ENCODE data around the gene HOXB5.

HOXB5 gene

DNA sequence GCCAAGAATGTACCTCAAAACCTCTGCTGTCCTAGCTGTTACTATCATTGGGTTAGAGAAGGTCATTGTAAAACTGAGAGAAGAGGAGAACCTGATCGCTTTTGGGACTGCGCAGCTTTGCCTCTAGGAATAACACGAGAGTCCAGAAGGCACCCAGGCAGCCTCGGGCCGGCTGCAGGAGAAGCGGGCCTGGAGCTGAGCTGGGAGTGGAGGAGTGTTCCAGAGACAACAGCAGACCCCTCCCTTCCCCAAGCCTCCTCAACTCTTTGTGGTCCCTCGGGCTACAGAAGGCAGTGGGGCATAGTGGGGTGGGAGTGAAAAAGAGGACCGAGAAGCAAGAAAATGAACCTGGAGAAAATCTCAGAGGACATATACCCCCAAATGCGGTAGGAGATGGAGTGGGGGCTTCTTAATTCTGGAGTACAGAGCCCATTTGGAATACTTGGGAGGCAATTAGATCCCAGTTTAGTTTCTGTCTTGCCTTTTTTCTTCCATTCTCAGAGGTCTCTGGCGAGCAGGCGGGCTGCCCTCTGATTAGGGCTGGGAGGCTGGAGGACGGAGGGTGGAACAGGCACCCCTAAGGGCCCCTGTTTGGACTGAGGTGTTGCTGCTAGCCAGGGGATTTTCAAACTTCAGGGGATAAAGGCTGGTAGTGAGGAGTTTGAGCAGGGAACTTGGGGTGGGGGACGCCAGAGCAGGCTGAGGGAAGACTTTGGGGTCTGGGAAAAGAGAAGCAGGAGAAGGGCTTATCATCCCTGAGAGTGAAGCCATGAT, 35.3 kb downstream of the HOXB5 start:
- no peak overlapping the region for H4K8ac ChIP-seq (ENCODE audit: low read depth, low read length)
- H2AK5ac ChIP-seq (ENCODE audit: low read depth, low read length) = no peak overlapping the region
- no peak for DNase-seq (ENCODE audit: low spot score)
- WGBS, 2 donors (ENCODE audit: extremely low coverage in 2 of 2, insufficient read length in 2 of 2, insufficient replicate concordance in 1 of 2) = no CpG with 5 or more reads among the region's 13 CpGs
- no peak overlapping the region for H3K4me3 ChIP-seq (ENCODE audit: low read length in 2 of 2)
- no peak overlapping the region for H3K27ac ChIP-seq (replicated peaks; ENCODE audit: low read length)
- H2BK15ac ChIP-seq (ENCODE audit: low read length) = no peak overlapping the region
- H3K4ac ChIP-seq (ENCODE audit: low read length) = no peak overlapping the region
- peaks cover 65 to 98% (median 97%) of the 10 kb centered on the region in 3 experiments for H3K27me3 ChIP-seq (ENCODE audit: control insufficient read depth in 3 of 3, insufficient read depth in 3 of 3, low read depth in 1 of 3, low read length in 3 of 3)
- no peak overlapping the region for H3K23ac ChIP-seq (ENCODE audit: low read depth, low read length, poor library complexity)
- H3K18ac ChIP-seq (ENCODE audit: low read length) = no peak overlapping the region
- H3K79me1 ChIP-seq (ENCODE audit: low read depth, low read length) = peaks cover 2% of the 10 kb centered on the region
- no peaks in the 10 kb centered on the region for H3K9me3 ChIP-seq (replicated peaks in 1 of 2; ENCODE audit: control insufficient read depth in 2 of 2, insufficient read depth in 1 of 2, low read depth in 1 of 2, low read length in 2 of 2)
- H3K9ac ChIP-seq (ENCODE audit: low read depth, low read length, poor library complexity) = no peak overlapping the region
- H3K4me2 ChIP-seq (ENCODE audit: insufficient read depth, low read length, poor library complexity, severe bottlenecking) = no peak overlapping the region
- no peaks in the 10 kb centered on the region for H3K4me1 ChIP-seq (ENCODE audit: control insufficient read depth in 2 of 2, insufficient read depth in 1 of 2, low read depth in 1 of 2, low read length in 2 of 2)
- no peaks in the 10 kb centered on the region for H3K36me3 ChIP-seq (replicated peaks in 1 of 2; ENCODE audit: control insufficient read depth in 2 of 2, insufficient read depth in 2 of 2, low read length in 2 of 2)
- no peak overlapping the region for H2BK12ac ChIP-seq (ENCODE audit: low read length)
- no peak overlapping the region for H2BK5ac ChIP-seq (ENCODE audit: low read length)
- no peak overlapping the region for H2BK120ac ChIP-seq (ENCODE audit: low read depth, low read length)
- H3K14ac ChIP-seq (ENCODE audit: low read length) = no peak overlapping the region
- H4K91ac ChIP-seq (ENCODE audit: low read depth, low read length, poor library complexity) = no peak overlapping the region
- H2AFZ ChIP-seq (ENCODE audit: low read length) = no peak overlapping the region

DNA sequence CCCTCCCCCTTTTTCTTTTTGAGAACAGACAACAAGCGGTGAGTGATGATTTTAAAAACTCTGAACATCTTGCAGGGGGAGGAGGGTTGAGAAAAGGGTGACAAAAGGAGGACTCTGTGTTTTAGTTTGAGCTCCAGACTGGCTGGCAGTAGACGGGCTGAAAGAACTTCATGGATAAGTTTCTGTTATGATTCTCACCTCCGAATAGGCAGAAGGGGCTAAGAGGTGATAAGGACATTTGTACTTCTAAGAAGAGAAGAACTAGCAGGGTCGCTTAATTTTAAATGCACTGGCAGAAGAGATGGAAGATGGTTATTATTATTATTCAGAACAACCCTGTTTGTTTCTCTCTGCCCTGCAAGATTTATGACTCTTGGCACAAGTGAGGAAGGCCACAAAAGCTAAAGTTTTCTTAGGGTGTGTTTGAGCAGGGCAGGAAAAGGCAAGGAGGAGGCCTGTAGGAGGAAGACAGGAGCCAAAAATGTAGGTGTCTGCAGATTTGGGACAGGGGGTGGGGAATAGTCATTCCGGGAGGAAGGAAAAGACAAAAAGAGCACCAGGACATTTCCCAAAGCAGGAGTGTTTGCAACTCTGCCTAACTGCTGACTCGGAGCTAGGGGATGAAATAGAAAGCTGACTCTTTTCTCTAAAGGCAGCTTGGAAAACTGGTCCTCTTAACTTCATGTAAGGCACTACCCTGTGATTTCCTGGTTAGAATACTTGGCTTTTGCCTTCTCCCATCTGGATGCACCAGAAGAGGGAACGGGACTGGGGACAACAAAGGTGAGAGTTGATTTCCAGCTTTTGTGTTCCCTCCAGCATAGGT, 36.8 kb downstream of the HOXB5 start:
- no peak overlapping the region for H3K23ac ChIP-seq (ENCODE audit: low read depth, low read length, poor library complexity)
- H3K4ac ChIP-seq (ENCODE audit: low read length) = no peak overlapping the region
- H3K18ac ChIP-seq (ENCODE audit: low read length) = no peak overlapping the region
- no peak for DNase-seq (ENCODE audit: low spot score)
- H3K27ac ChIP-seq (replicated peaks; ENCODE audit: low read length) = no peak overlapping the region
- H3K4me1 ChIP-seq (ENCODE audit: control insufficient read depth in 2 of 2, insufficient read depth in 1 of 2, low read depth in 1 of 2, low read length in 2 of 2) = no peaks in the 10 kb centered on the region
- no peaks in the 10 kb centered on the region for H3K36me3 ChIP-seq (replicated peaks in 1 of 2; ENCODE audit: control insufficient read depth in 2 of 2, insufficient read depth in 2 of 2, low read length in 2 of 2)
- no peak overlapping the region for H2BK15ac ChIP-seq (ENCODE audit: low read length)
- H3K79me1 ChIP-seq (ENCODE audit: low read depth, low read length) = peaks cover 2% of the 10 kb centered on the region
- no CpG with 5 or more reads among the region's 7 CpGs for WGBS, 2 donors (ENCODE audit: extremely low coverage in 2 of 2, insufficient read length in 2 of 2, insufficient replicate concordance in 1 of 2)
- H3K27me3 ChIP-seq (ENCODE audit: control insufficient read depth in 3 of 3, insufficient read depth in 3 of 3, low read depth in 1 of 3, low read length in 3 of 3) = peaks cover 67 to 97% (median 97%) of the 10 kb centered on the region in 3 experiments
- no peak overlapping the region for H3K4me2 ChIP-seq (ENCODE audit: insufficient read depth, low read length, poor library complexity, severe bottlenecking)
- no peak overlapping the region for H2BK120ac ChIP-seq (ENCODE audit: low read depth, low read length)
- H3K14ac ChIP-seq (ENCODE audit: low read length) = no peak overlapping the region
- no peak overlapping the region for H2BK12ac ChIP-seq (ENCODE audit: low read length)
- no peak overlapping the region for H2BK5ac ChIP-seq (ENCODE audit: low read length)
- no peak overlapping the region for H2AFZ ChIP-seq (ENCODE audit: low read length)
- peaks cover 0 to 2% of the 10 kb centered on the region in 2 donors for H3K9me3 ChIP-seq (replicated peaks in 1 of 2; ENCODE audit: control insufficient read depth in 2 of 2, insufficient read depth in 1 of 2, low read depth in 1 of 2, low read length in 2 of 2)
- no peak overlapping the region for H4K91ac ChIP-seq (ENCODE audit: low read depth, low read length, poor library complexity)
- no peak overlapping the region for H3K9ac ChIP-seq (ENCODE audit: low read depth, low read length, poor library complexity)
- no peak overlapping the region for H3K4me3 ChIP-seq (ENCODE audit: low read length in 2 of 2)
- no peak overlapping the region for H2AK5ac ChIP-seq (ENCODE audit: low read depth, low read length)
- no peak overlapping the region for H4K8ac ChIP-seq (ENCODE audit: low read depth, low read length)

DNA sequence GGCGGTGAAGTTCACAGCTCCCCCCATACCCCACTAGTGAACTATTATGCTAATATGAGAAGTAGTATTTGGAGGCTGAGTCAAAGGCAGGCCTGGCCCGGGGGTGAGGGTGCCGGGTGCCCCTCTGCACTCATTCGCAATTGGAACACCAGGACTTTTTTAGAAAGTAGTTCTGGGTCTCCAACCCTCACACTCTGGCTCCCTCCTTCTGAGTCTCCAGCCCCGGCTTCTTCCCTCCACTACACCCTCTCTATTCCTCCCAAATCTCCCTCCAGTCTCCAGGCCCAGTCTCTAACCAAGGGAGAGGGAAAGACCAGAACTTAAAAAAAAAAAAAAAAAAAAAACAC, 37.4 kb downstream of the HOXB5 start:
- no peaks in the 10 kb centered on the region for H3K4me1 ChIP-seq (ENCODE audit: control insufficient read depth in 2 of 2, insufficient read depth in 1 of 2, low read depth in 1 of 2, low read length in 2 of 2)
- no peak overlapping the region for H3K14ac ChIP-seq (ENCODE audit: low read length)
- H2AFZ ChIP-seq (ENCODE audit: low read length) = no peak overlapping the region
- no peak overlapping the region for H3K27ac ChIP-seq (replicated peaks; ENCODE audit: low read length)
- H3K9me3 ChIP-seq (replicated peaks in 1 of 2; ENCODE audit: control insufficient read depth in 2 of 2, insufficient read depth in 1 of 2, low read depth in 1 of 2, low read length in 2 of 2) = peaks cover 0 to 2% of the 10 kb centered on the region in 2 donors
- DNase-seq (ENCODE audit: low spot score) = no peak
- no peak overlapping the region for H3K18ac ChIP-seq (ENCODE audit: low read length)
- no peak overlapping the region for H2AK5ac ChIP-seq (ENCODE audit: low read depth, low read length)
- no peak overlapping the region for H3K4me3 ChIP-seq (ENCODE audit: low read length in 2 of 2)
- H3K4ac ChIP-seq (ENCODE audit: low read length) = no peak overlapping the region
- no peaks in the 10 kb centered on the region for H3K36me3 ChIP-seq (replicated peaks in 1 of 2; ENCODE audit: control insufficient read depth in 2 of 2, insufficient read depth in 2 of 2, low read length in 2 of 2)
- no peak overlapping the region for H3K23ac ChIP-seq (ENCODE audit: low read depth, low read length, poor library complexity)
- H4K8ac ChIP-seq (ENCODE audit: low read depth, low read length) = no peak overlapping the region
- peaks cover 2% of the 10 kb centered on the region for H3K79me1 ChIP-seq (ENCODE audit: low read depth, low read length)
- H3K4me2 ChIP-seq (ENCODE audit: insufficient read depth, low read length, poor library complexity, severe bottlenecking) = no peak overlapping the region
- WGBS, 2 donors (ENCODE audit: extremely low coverage in 2 of 2, insufficient read length in 2 of 2, insufficient replicate concordance in 1 of 2) = no CpG with 5 or more reads among the region's 5 CpGs
- H4K91ac ChIP-seq (ENCODE audit: low read depth, low read length, poor library complexity) = no peak overlapping the region
- H3K9ac ChIP-seq (ENCODE audit: low read depth, low read length, poor library complexity) = no peak overlapping the region
- no peak overlapping the region for H2BK5ac ChIP-seq (ENCODE audit: low read length)
- no peak overlapping the region for H2BK15ac ChIP-seq (ENCODE audit: low read length)
- H3K27me3 ChIP-seq (ENCODE audit: control insufficient read depth in 3 of 3, insufficient read depth in 3 of 3, low read depth in 1 of 3, low read length in 3 of 3) = peaks cover 65 to 97% (median 96%) of the 10 kb centered on the region in 3 experiments
- H2BK12ac ChIP-seq (ENCODE audit: low read length) = no peak overlapping the region
- no peak overlapping the region for H2BK120ac ChIP-seq (ENCODE audit: low read depth, low read length)

Measured in neuronal stem cell (in vitro differentiated cells).